Fibroblast of lung (primary cell): ENCODE measurements around the gene TMEM225B. TPM values are rescaled to one million over a fixed set of nuclear protein-coding genes. Genes with fewer than 3 reads are reported as not detected.

ENCODE experiments used
- DNase-seq, 2 donors: peaks; one replicate each; pipeline versions ENCODE4 v3.0.0 to v3.0.0-alpha.2; 2010; ENCODE audit warnings: low read depth in 2 of 2
- H2AFZ ChIP-seq: 2 replicates; pipeline ENCODE4 v1.5.1; 2012; ENCODE audit warnings: low read length, control low read depth, inconsistent platforms
- H3K27ac ChIP-seq: 2 replicates; pipeline ENCODE4 v1.5.1; 2011; ENCODE audit warnings: low read length, control low read depth; ENCODE audit not compliant: insufficient read depth
- H3K27me3 ChIP-seq: 2 replicates; pipeline ENCODE4 v1.5.1; 2011; ENCODE audit warnings: mild to moderate bottlenecking, low read length; ENCODE audit not compliant: control insufficient read depth, insufficient read depth
- H3K36me3 ChIP-seq: 2 replicates; pipeline ENCODE4 v1.5.1; 2011; ENCODE audit warnings: low read length; ENCODE audit not compliant: control insufficient read depth, insufficient read depth
- H3K4me1 ChIP-seq: 2 replicates; pipeline ENCODE4 v1.5.1; 2011; ENCODE audit warnings: low read length; ENCODE audit not compliant: control insufficient read depth, insufficient read depth; ENCODE audit errors: extremely low read depth
- H3K4me2 ChIP-seq: 2 replicates; pipeline ENCODE4 v1.5.1; 2011; ENCODE audit warnings: low read length, control low read depth; ENCODE audit not compliant: insufficient read depth; ENCODE audit errors: extremely low read depth
- H3K4me3 ChIP-seq, 4 experiments: fragments of 200-600 bp in 1 of 4; sonication (generic) in 1 of 4; replicated peaks in 1 of 4; 2 replicates each; pipeline ENCODE4 v1.5.1; 2011 to 2016; ENCODE audit warnings: low read length in 4 of 4, low read depth in 3 of 4, mild to moderate bottlenecking in 3 of 4, control low read depth in 2 of 4, inconsistent platforms in 1 of 4, mixed read lengths in 1 of 4; ENCODE audit not compliant: insufficient read depth in 1 of 4; ENCODE audit errors: control extremely low read depth in 1 of 4
- H3K79me2 ChIP-seq: 2 replicates; pipeline ENCODE4 v1.5.1; 2012; ENCODE audit warnings: mild to moderate bottlenecking, low read length, inconsistent platforms; ENCODE audit not compliant: control insufficient read depth, insufficient read depth
- H3K9ac ChIP-seq: 2 replicates; pipeline ENCODE4 v1.5.1; 2011; ENCODE audit warnings: mild to moderate bottlenecking, low read length, control low read depth; ENCODE audit not compliant: insufficient read depth
- H3K9me3 ChIP-seq: 2 replicates; pipeline ENCODE4 v1.5.1; 2012; ENCODE audit warnings: low read depth, low read length; ENCODE audit not compliant: control insufficient read depth, insufficient read depth
- H4K20me1 ChIP-seq: 2 replicates; pipeline ENCODE4 v1.5.1; 2011; ENCODE audit warnings: low read length; ENCODE audit not compliant: control insufficient read depth, insufficient read depth; ENCODE audit errors: extremely low read depth
- EZH2 ChIP-seq: IDR thresholded peaks from 2 replicates; pipeline ENCODE4 v1.5.1; 2012; ENCODE audit warnings: low read length, control low read depth, mild to moderate bottlenecking; ENCODE audit errors: missing control alignments
- polyA plus RNA-seq, 2 donors: library from polyadenylated mRNA; depleted of rRNA in 1 of 2; stranded (reverse) in 1 of 2; unstranded in 1 of 2; fragments of >200 nt; gene quantifications; 2 replicates each; pipeline ENCODE4 v1.2.1, GENCODE V29; 2011 to 2012; ENCODE audit warnings: missing spikeins in 1 of 2
- total RNA-seq: library from RNA; depleted of rRNA; stranded (reverse); fragments of >200 nt; gene quantifications from 2 replicates; pipeline ENCODE4 v1.2.1, GENCODE V29; 2014
- TF ChIP-seq, protein P1 (sequence below), 2 donors: IDR thresholded peaks in 1 of 2; conservative IDR thresholded peaks in 1 of 2; 1 replicate in 1 of 2; 2 replicates in 1 of 2; pipeline ENCODE4 v1.5.1; 2011 to 2012; ENCODE audit warnings: low read length in 2 of 2, control low read depth in 1 of 2, inconsistent platforms in 1 of 2, low read depth in 1 of 2, mild to moderate bottlenecking in 1 of 2

Gene TMEM225B
- total and polyA plus RNA-seq, 2 donors (not counting 1 experiment from before 2014, with no cell fraction given): 1.2 to 1.3 TPM

DNA sequence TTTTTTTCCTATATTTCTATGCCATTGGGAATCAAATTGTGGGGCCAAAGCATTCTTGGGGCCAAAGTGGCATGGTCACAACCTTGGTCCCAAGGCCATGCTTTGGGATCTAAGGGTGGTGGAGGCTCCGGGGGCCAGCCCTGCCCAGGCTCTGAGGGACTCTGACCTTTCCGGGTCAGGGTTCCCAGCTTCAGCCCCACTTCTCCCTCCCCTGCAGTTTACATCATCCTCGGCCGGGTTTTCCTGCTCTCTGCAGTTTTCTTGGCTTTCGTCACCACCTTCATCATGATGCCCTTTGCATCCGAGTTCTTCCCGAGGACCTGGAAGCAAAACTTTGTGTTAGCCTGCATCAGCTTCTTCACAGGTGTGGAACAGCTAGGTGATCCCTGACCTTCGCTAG, 8.5 kb downstream of the TMEM225B start:
- Histone ChIP-seq H4K20me1 (no peaks in the 10 kb centered on the region), H3K9ac (no peak overlapping the region), H3K27me3 (no peaks in the 10 kb centered on the region), H3K4me1 (no peaks in the 10 kb centered on the region), H3K4me2 (no peak overlapping the region), H3K9me3 (no peaks in the 10 kb centered on the region), H3K4me3 (no peak overlapping the region), H3K36me3 (no peaks in the 10 kb centered on the region), H3K79me2 (no peaks in the 10 kb centered on the region), H3K27ac (no peak overlapping the region), H2AFZ (no peak overlapping the region)
- no peak for DNase-seq
- TF ChIP-seq, protein P1, sequence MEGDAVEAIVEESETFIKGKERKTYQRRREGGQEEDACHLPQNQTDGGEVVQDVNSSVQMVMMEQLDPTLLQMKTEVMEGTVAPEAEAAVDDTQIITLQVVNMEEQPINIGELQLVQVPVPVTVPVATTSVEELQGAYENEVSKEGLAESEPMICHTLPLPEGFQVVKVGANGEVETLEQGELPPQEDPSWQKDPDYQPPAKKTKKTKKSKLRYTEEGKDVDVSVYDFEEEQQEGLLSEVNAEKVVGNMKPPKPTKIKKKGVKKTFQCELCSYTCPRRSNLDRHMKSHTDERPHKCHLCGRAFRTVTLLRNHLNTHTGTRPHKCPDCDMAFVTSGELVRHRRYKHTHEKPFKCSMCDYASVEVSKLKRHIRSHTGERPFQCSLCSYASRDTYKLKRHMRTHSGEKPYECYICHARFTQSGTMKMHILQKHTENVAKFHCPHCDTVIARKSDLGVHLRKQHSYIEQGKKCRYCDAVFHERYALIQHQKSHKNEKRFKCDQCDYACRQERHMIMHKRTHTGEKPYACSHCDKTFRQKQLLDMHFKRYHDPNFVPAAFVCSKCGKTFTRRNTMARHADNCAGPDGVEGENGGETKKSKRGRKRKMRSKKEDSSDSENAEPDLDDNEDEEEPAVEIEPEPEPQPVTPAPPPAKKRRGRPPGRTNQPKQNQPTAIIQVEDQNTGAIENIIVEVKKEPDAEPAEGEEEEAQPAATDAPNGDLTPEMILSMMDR (conservative IDR thresholded peaks at IDR 0.05 in 1 of 2, IDR thresholded peaks at IDR 0.05 in 1 of 2; ENCODE audit: low read depth in 1 of 2, low read length in 2 of 2): no peak
- TF ChIP-seq EZH2: no peak

DNA sequence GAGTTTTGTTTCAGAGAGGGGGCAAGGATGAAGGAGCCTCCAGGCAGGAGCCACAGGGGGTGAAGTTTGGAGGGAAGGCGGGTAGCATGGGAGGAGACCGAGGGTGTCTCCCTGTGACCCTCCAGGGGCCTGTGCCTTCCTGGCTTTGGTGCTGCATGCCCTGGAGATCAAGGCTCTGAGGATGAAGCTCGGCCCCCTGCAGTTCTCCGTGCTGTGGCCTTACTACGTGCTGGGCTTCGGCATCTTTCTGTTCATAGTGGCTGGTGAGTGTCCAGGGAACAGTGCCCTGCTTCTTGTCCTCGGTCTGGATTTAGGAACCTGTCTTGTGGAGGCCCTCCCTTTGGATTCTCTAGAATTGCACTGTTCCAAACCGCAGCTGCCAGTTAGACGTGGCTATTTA, 9.5 kb downstream of the TMEM225B start:
- no peak overlapping the region for H3K9ac ChIP-seq
- H3K27ac ChIP-seq: no peak overlapping the region
- no peak overlapping the region for H3K4me2 ChIP-seq
- H4K20me1 ChIP-seq: no peaks in the 10 kb centered on the region
- H3K79me2 ChIP-seq: no peaks in the 10 kb centered on the region
- no peaks in the 10 kb centered on the region for H3K36me3 ChIP-seq
- DNase-seq: no peak
- H3K9me3 ChIP-seq: no peaks in the 10 kb centered on the region
- no peak overlapping the region for H3K4me3 ChIP-seq
- TF ChIP-seq EZH2: no peak
- TF ChIP-seq, protein P1 (conservative IDR thresholded peaks at IDR 0.05 in 1 of 2, IDR thresholded peaks at IDR 0.05 in 1 of 2; ENCODE audit: low read depth in 1 of 2, low read length in 2 of 2): no peak
- H2AFZ ChIP-seq: no peak overlapping the region
- no peaks in the 10 kb centered on the region for H3K27me3 ChIP-seq
- H3K4me1 ChIP-seq: no peaks in the 10 kb centered on the region

DNA sequence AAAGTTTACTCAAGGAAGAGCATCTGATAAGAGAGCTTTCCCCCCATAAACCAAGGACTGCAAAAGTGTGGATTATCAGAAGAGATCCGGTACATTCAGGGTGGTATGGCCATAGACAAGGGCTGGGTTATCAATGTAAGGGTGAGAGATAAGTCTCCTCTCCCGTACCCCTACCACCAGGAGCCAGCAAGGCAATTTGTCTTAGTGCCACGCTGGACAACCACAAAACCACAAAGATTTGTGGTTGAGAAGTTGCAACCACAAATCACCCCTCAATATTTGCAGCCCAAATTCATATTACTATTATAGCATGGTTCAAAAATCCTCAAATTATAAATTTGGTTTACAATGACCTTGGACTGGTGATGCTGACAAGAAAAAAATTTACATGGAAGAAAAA, 16.4 kb downstream of the TMEM225B start:
- Histone ChIP-seq H2AFZ (no peak overlapping the region), H3K27ac (no peak overlapping the region), H3K27me3 (no peaks in the 10 kb centered on the region), H3K79me2 (peaks cover 11% of the 10 kb centered on the region), H3K4me3 (no peak overlapping the region), H3K4me1 (peaks cover 2% of the 10 kb centered on the region), H3K9ac (no peak overlapping the region), H3K4me2 (no peak overlapping the region), H4K20me1 (no peaks in the 10 kb centered on the region), H3K9me3 (no peaks in the 10 kb centered on the region), H3K36me3 (peaks cover 2% of the 10 kb centered on the region)
- TF ChIP-seq, protein P1 (conservative IDR thresholded peaks at IDR 0.05 in 1 of 2, IDR thresholded peaks at IDR 0.05 in 1 of 2; ENCODE audit: low read depth in 1 of 2, low read length in 2 of 2): no peak
- TF ChIP-seq EZH2: no peak
- no peak for DNase-seq
